Endothelial cell of umbilical vein (primary cell): ENCODE data around the gene ZBTB7B. TPM values are rescaled to one million over a fixed set of nuclear protein-coding genes. Genes with fewer than 3 reads are reported as not detected.
A peak's percentile ranks its signal among the peaks of the same experiment; 100 is the strongest.

ENCODE experiments used
- BruUV-seq: library from RNA; stranded (reverse); fragments of 400-500 nt; replicated peaks from 2 replicates; lab custom pipeline; 2021; lab: Mats Ljungman, UMichigan
- CTCF ChIA-PET: fragments of 300-600, 350-600 bp; sonication (Branson Sonifier 250); formaldehyde crosslinking; loops from one replicate; lab custom pipeline; 2021; ENCODE audit warnings: antibody characterized with exemption, inconsistent platforms; lab: Charles Lee
- POLR2A ChIA-PET: fragments of 300-600, 350-600 bp; sonication (Branson Sonifier 250); formaldehyde crosslinking; loops from one replicate; lab custom pipeline; 2021; ENCODE audit warnings: antibody characterized with exemption, inconsistent platforms; lab: Charles Lee
- DNase-seq: peaks from one replicate; pipeline ENCODE4 v3.0.0-alpha.2; 2011; ENCODE audit warnings: low read depth, low spot score
- FAIRE-seq: peaks from 2 replicates; lab custom pipeline; 2011; peaks lifted over from hg19 to GRCh38; lab: Jason Lieb, UNC
- H2AFZ ChIP-seq: 2 replicates; pipeline ENCODE4 v1.6.0; 2012; ENCODE audit warnings: low read depth, low read length, control low read depth, inconsistent platforms
- H3K27ac ChIP-seq: 2 replicates; pipeline ENCODE4 v1.5.1; 2011; ENCODE audit warnings: low read depth, mild to moderate bottlenecking, control low read depth, low read length, moderate library complexity; ENCODE audit not compliant: insufficient read depth
- H3K27me3 ChIP-seq, 2 experiments: 2 replicates each; pipeline versions ENCODE4 v1.6.0 to v1.6.1; 2011; ENCODE audit warnings: low read length in 2 of 2, mixed read lengths in 1 of 2; ENCODE audit not compliant: control insufficient read depth in 2 of 2, insufficient read depth in 2 of 2
- H3K36me3 ChIP-seq, 2 experiments: 2 replicates in 1 of 2; 3 replicates in 1 of 2; pipeline ENCODE4 v1.5.1; 2011; ENCODE audit warnings: low read length in 2 of 2, mild to moderate bottlenecking in 1 of 2, moderate library complexity in 1 of 2; ENCODE audit not compliant: control insufficient read depth in 2 of 2, insufficient read depth in 2 of 2; ENCODE audit errors: extremely low read depth in 1 of 2
- H3K4me1 ChIP-seq: 3 replicates; pipeline ENCODE4 v1.5.1; 2011; ENCODE audit warnings: mild to moderate bottlenecking, low read length; ENCODE audit not compliant: control insufficient read depth, insufficient read depth; ENCODE audit errors: extremely low read depth
- H3K4me2 ChIP-seq: 2 replicates; pipeline ENCODE4 v1.6.1; 2011; ENCODE audit warnings: low read length, control low read depth, mixed read lengths; ENCODE audit not compliant: insufficient read depth
- H3K4me3 ChIP-seq, 3 experiments: fragments of 200-600 bp in 1 of 3; sonication (generic), shearing (Covaris generic) in 1 of 3; replicated peaks in 1 of 3; 2 replicates each; pipeline ENCODE4 v1.5.1; 2011 to 2016; ENCODE audit warnings: control low read depth in 3 of 3, low read length in 3 of 3, mild to moderate bottlenecking in 2 of 3, inconsistent platforms in 1 of 3, low read depth in 1 of 3, moderate library complexity in 1 of 3; ENCODE audit not compliant: insufficient read depth in 1 of 3
- H3K79me2 ChIP-seq: 2 replicates; pipeline ENCODE4 v1.6.0; 2012; ENCODE audit warnings: low read length, inconsistent platforms; ENCODE audit not compliant: control insufficient read depth, insufficient read depth
- H3K9ac ChIP-seq: replicated peaks from 2 replicates; pipeline ENCODE3; 2011; ENCODE audit warnings: low read length, control low read depth; ENCODE audit not compliant: insufficient read depth; ENCODE audit errors: extremely low read depth
- H3K9me1 ChIP-seq: replicated peaks from 3 replicates; pipeline ENCODE4 v1.6.0; 2011; ENCODE audit warnings: mild to moderate bottlenecking, low read length; ENCODE audit not compliant: control insufficient read depth, insufficient read depth; ENCODE audit errors: extremely low read depth
- H3K9me3 ChIP-seq: replicated peaks from 2 replicates; pipeline ENCODE4 v1.5.1; 2012; ENCODE audit warnings: low read length, inconsistent platforms; ENCODE audit not compliant: control insufficient read depth, insufficient read depth
- H4K20me1 ChIP-seq: replicated peaks from 2 replicates; pipeline ENCODE3; 2011; ENCODE audit warnings: mild to moderate bottlenecking, low read length; ENCODE audit not compliant: control insufficient read depth, insufficient read depth; ENCODE audit errors: extremely low read depth
- CTCF ChIP-seq, 2 donors: IDR thresholded peaks; 1 replicate in 1 of 2; 2 replicates in 1 of 2; pipeline ENCODE4 v1.5.1; 2011; ENCODE audit warnings: low read length in 2 of 2, mild to moderate bottlenecking in 2 of 2, moderate library complexity in 2 of 2, control low read depth in 1 of 2, inconsistent platforms in 1 of 2, low read depth in 1 of 2; ENCODE audit not compliant: insufficient read depth in 1 of 2; ENCODE audit errors: extremely low read depth in 1 of 2
- MYC ChIP-seq: IDR thresholded peaks from one replicate; pipeline ENCODE4 v1.6.1; 2011; ENCODE audit warnings: mild to moderate bottlenecking, low read depth, low read length
- POLR2A ChIP-seq: IDR thresholded peaks from 2 replicates; pipeline ENCODE4 v1.6.1; 2012; ENCODE audit warnings: low read depth, mild to moderate bottlenecking, control low read depth, low read length
- POLR2AphosphoS5 ChIP-seq: IDR thresholded peaks from 2 replicates; pipeline ENCODE4 v1.6.1; 2012; ENCODE audit warnings: low read depth, mild to moderate bottlenecking, control low read depth, low read length, moderate library complexity; ENCODE audit not compliant: insufficient read depth
- dilution Hi-C: fragments of 300-500 bp; cut with MboI; formaldehyde crosslinking; loops from one replicate; pipeline ENCODE4 v1.15.0; 2019; ENCODE audit warnings: low sequenced_read_pairs; ENCODE audit not compliant: extremely low pct_ligation_motif_present
- intact Hi-C: fragments of 100-400 bp; cut with micrococcal nuclease; formaldehyde crosslinking; loops from one replicate; pipeline ENCODE4 v1.10.0; 2022
- polyA plus RNA-seq, 4 experiments: library from polyadenylated mRNA; depleted of rRNA in 3 of 4; stranded (reverse) in 3 of 4; unstranded in 1 of 4; fragments of >200 nt; gene quantifications; 2 replicates each; pipeline versions ENCODE4 v1.2.1 to v1.2.3, GENCODE V29; 2011 to 2012; ENCODE audit warnings: missing spikeins in 1 of 4
- total RNA-seq: library from RNA; stranded (reverse); gene quantifications from 2 replicates; pipeline ENCODE4 v1.2.3, GENCODE V29; 2021

Gene ZBTB7B
- total and polyA plus RNA-seq, 2 donors (not counting 3 experiments of a cell fraction or from before 2014, with no cell fraction given), result 20.0 to 26.2 TPM

GRCh38 chr1:154955039-154955717, 47.4 kb upstream of the ZBTB7B start:
- no TSS peak for BruUV-seq
- dilution Hi-C loops, result no loop called here

GRCh38 chr1:154955718-154956543, 46.7 kb upstream of the ZBTB7B start, which contains the start of gene PBXIP1:
TSS of gene PBXIP1 (minus strand) at chr1:154956099. CDS start at chr1:154953721, 2,378 bp downstream.
- H3K79me2 ChIP-seq, result peaks cover 6% of the 10 kb centered on the region
- FAIRE-seq (peak; percentile 98), DNase-seq (peak; percentile 98)
- H4K20me1 ChIP-seq, result no peaks in the 10 kb centered on the region
- peaks cover 26% of the 10 kb centered on the region for H3K4me1 ChIP-seq
- ChIA-PET POLR2A (interaction anchor here (0.5 to 1.4 kb wide), 6 partner anchors 9 to 43 kb away, joined by 3 to 5 read pairs (median 4); partner anchors contain the start of gene PMVK), CTCF (interaction anchor here (0.8 to 2.6 kb wide), 20 partner anchors 14 to 396 kb away, joined by 3 to 37 read pairs (median 6); partner anchors contain the start of genes ADAM15, FLAD1, LENEP and PMVK)
- H3K36me3 ChIP-seq, result peaks cover 0 to 14% of the 10 kb centered on the region in 2 experiments
- TF ChIP-seq POLR2AphosphoS5 (no peak), CTCF (IDR thresholded peaks at IDR 0.05; ENCODE audit: extremely low read depth in 1 of 2, insufficient read depth in 1 of 2, low read depth in 1 of 2, low read length in 2 of 2) (peak; percentile 12 to 33)
- BruUV-seq, result no TSS peak
- H3K4me2 ChIP-seq, result peak within 1 kb of the TSS; percentile 83
- H3K4me3 ChIP-seq, result peak within 1 kb of the TSS; percentile 19 to 76 (median 57)
- no peaks in the 10 kb centered on the region for H3K9me1 ChIP-seq
- intact Hi-C loops (loop anchor here (1.0 to 2.0 kb wide), 5 partner anchors 17 to 397 kb away; partner anchors contain the start of genes PMVK and ZBTB7B), dilution Hi-C loops (no loop called here)
- H2AFZ ChIP-seq, result peak within 1 kb of the TSS; percentile 80
- peak within 1 kb of the TSS; percentile 69 for H3K27ac ChIP-seq
- no peaks in the 10 kb centered on the region for H3K9me3 ChIP-seq
- peak within 1 kb of the TSS; percentile 92 for H3K9ac ChIP-seq
- no peaks in the 10 kb centered on the region for H3K27me3 ChIP-seq

More at GRCh38 chr1:154955039-154955717, 47.4 kb upstream of the ZBTB7B start:
- Histone ChIP-seq H3K9ac (peak overlapping the region; percentile 92), H3K4me1 (peaks cover 19% of the 10 kb centered on the region), H2AFZ (no peak overlapping the region), H3K4me3 (peak overlapping the region; percentile 19 to 76 (median 57)), H4K20me1 (no peaks in the 10 kb centered on the region), H3K9me3 (no peaks in the 10 kb centered on the region), H3K9me1 (no peaks in the 10 kb centered on the region), H3K27me3 (no peaks in the 10 kb centered on the region), H3K4me2 (peak overlapping the region; percentile 83), H3K36me3 (peaks cover 0 to 18% of the 10 kb centered on the region in 2 experiments), H3K27ac (peak overlapping the region; percentile 69), H3K79me2 (no peaks in the 10 kb centered on the region)
- ChIA-PET CTCF (interaction anchor here (0.8 to 2.6 kb wide), 21 partner anchors 15 to 396 kb away, joined by 3 to 37 read pairs (median 6); partner anchors contain the start of genes ADAM15, FLAD1, LENEP and PMVK), POLR2A (interaction anchor here (0.5 to 1.4 kb wide), 4 partner anchors 10 to 21 kb away, joined by 3 to 5 read pairs (median 4); partner anchors contain the start of gene PMVK)
- TF ChIP-seq POLR2A (no peak), MYC (no peak), POLR2AphosphoS5 (no peak)
- FAIRE-seq (peak; percentile 43), DNase-seq (peak; percentile 73)
- intact Hi-C loops, result loop anchor here (1.0 to 2.0 kb wide), 3 partner anchors 18 to 62 kb away; partner anchors contain the start of gene PMVK
